Activated CD4-positive, alpha-beta T cell treated with anti-CD3 and anti-CD28 coated beads, Interleukin-2, amount 10 ng/mL, durations not matched to agents 24 days and 14 days (primary cell): Measurements from ENCODE around the gene WNT7B. TPM values are rescaled to one million over a fixed set of nuclear protein-coding genes. Genes with fewer than 3 reads are reported as not detected.

ENCODE experiments used
- DNase-seq: peaks from one replicate; pipeline ENCODE4 v3.0.0; 2022
- H3K27ac Mint-ChIP-seq: one replicate; pipeline ENCODE4 v1.8.0; 2022; ENCODE audit warnings: mild to moderate bottlenecking, mixed read lengths
- H3K27me3 Mint-ChIP-seq: one replicate; pipeline ENCODE4 v1.8.0; 2022; ENCODE audit warnings: mixed read lengths
- H3K36me3 Mint-ChIP-seq: one replicate; pipeline ENCODE4 v1.8.0; 2022; ENCODE audit warnings: low read depth, mild to moderate bottlenecking, mixed read lengths
- H3K4me1 Mint-ChIP-seq: one replicate; pipeline ENCODE4 v1.8.0; 2021; ENCODE audit warnings: mixed read lengths
- H3K4me3 Mint-ChIP-seq: one replicate; pipeline ENCODE4 v1.8.0; 2022; ENCODE audit warnings: mild to moderate bottlenecking, moderate library complexity, mixed read lengths
- H3K9me3 Mint-ChIP-seq: one replicate; pipeline ENCODE4 v1.8.0; 2021; ENCODE audit warnings: mixed read lengths
- intact Hi-C: fragments of 100-400 bp; cut with micrococcal nuclease; formaldehyde crosslinking; loops from one replicate; pipeline ENCODE4 v1.15.1; 2023
- total RNA-seq: library from RNA; stranded (reverse); gene quantifications from 2 replicates; pipeline ENCODE4 v1.2.3, GENCODE V29; 2022

Gene WNT7B
- total RNA-seq, 1 donor from 2014 or later = not detected

DNA sequence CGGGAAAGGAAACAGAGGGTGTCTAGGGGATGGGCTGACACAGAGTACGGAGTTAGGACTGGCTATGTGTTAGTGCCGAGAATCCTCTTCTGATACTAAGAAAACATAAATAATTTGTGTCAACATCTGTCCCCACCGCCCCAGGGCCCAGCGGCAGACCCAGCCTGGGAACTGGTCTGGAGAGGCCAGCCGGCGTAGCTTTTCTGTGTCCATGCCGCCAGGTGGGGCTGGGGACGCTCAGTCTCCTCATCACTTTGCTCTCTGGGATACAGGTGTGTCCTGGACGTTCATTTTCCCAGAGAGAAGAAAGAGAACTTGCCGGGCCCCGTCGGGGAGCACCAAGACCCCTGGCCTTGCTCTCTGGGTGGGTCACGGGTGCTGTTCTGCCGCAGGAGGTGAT, 54.7 kb downstream of the WNT7B start:
- Mint-ChIP-seq H3K27ac (no peak overlapping the region), H3K36me3 (no peaks in the 10 kb centered on the region), H3K9me3 (no peaks in the 10 kb centered on the region), H3K27me3 (no peaks in the 10 kb centered on the region), H3K4me3 (no peak overlapping the region), H3K4me1 (no peaks in the 10 kb centered on the region)
- intact Hi-C loops = no loop called here
- DNase-seq = no peak

DNA sequence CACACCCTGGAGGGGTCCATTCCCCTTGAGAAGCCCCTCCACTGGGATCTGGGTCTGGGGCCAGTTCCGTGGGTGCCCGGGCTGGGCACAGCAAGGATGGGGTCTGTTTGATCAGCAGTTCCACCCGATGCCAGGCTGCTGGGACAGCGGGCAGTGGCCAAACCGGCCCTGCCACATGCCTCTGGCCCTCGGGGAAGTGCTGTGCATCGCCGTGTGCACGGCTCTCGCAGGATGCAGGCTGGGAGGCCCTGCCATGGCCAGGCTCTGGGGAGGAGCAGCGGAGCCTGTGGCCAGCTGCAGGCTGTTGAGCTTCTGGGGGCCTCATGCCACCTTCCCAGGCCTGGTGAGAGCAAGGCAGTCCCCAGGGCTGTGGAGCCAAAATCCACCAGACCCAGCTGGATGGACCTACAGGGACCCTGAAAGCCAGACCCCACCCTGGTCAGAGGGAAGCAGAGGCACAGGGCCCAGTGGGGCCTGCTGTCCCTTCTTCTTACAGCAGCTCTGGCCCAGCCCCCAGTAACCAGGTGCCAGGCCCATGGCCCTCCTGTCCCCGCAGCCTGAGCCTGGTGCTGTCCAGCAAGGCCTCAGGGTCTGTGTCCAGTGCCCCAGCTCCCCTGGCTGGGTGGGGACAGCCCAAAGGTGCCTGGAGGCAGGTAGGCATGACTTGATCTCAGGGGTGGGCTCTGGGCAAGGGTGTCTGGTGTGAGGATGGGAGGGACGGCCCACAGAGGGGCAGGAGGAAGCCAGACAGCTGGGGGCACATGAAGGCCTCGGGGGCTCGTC, 57.3 kb downstream of the WNT7B start:
- Mint-ChIP-seq H3K27me3 (no peaks in the 10 kb centered on the region), H3K27ac (no peak overlapping the region), H3K36me3 (no peaks in the 10 kb centered on the region), H3K4me1 (no peaks in the 10 kb centered on the region), H3K9me3 (no peaks in the 10 kb centered on the region), H3K4me3 (no peak overlapping the region)
- DNase-seq = no peak
- intact Hi-C loops = no loop called here

DNA sequence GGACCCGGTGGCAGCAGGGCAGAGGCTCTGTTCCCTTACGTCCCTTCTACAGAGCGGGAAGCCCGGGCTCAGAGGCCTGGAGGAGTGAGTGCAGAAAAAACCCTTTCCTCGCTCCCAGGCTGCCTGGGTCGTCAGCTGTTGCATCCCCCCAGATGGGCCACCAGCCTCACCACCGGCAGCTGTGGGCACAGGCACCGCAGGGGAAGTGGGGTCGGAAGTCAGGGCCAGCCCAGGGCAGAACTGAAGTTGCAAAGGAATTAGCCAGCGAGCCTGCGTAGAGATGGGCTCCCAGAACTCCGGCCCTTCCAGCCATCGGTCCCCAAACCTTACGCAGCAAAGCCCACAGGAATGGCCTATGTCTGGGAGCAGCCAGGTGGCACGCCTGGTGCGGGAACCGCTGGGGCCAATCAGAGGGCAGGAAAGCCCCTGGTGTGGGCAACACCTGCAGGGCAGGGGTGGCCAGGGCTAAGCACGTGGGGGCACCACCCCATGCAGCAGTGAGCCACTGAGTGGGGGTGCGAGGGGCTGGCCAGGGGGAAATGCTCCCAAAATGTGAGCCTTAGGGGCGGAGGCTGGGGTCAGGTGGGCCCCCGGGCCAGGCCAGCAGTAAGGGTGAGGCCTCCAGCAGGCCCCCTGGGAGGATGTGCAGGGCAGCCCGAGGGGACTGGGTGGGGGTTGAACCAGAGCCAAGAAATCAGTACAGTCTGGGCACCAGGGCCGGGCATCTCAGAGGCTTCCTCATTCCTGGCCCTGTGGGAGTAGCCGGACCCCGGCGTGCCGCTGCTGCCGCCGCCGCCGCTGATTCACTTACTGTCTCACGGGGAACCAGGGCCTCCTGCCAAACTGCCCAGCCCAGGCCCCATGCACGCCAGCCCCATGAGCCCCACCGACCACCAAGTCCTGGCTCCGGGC, 58.2 kb downstream of the WNT7B start:
- Mint-ChIP-seq H3K27ac (no peak overlapping the region), H3K4me1 (no peaks in the 10 kb centered on the region), H3K27me3 (no peaks in the 10 kb centered on the region), H3K36me3 (no peaks in the 10 kb centered on the region), H3K9me3 (no peaks in the 10 kb centered on the region), H3K4me3 (no peak overlapping the region)
- intact Hi-C loops = no loop called here
- no peak for DNase-seq

DNA sequence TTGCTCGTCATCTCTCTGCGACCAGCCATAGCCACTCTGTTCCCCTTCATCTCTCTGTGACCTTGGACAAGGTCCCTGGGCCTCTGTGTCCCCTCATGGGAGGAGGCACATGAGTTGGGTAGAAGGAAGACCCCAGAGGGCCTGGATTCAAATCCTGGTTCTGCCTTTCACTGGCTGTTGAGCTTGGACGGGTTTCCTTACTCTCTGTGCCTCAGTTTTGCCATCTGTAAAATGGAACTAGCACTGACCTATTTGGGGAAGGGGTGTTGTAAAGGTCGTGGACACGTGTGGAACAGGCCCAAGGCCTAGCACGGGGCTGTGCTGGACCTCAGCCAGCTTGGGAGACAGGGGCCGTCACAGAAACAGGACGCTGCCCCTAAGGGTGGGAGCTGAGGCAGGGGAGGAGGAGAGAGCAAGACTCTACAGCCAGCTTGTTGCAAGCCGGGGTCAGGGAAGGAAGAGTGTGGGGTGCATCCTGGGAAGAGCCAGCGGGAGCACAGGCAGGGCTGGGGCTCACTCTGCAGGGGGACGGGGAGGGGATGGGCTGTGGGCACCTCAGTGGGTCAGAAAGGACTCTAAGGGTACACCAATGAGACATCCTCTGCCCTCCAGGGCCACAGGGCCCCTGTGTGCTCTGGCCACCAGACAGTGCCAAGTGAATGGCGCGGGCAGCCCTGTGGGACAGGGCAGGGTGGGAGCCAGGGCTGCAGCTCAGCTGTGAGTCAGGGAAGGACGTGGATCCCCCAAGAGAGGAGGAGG, 59.1 kb downstream of the WNT7B start:
- H3K9me3 Mint-ChIP-seq = no peaks in the 10 kb centered on the region
- intact Hi-C loops = no loop called here
- no peak overlapping the region for H3K4me3 Mint-ChIP-seq
- no peaks in the 10 kb centered on the region for H3K27me3 Mint-ChIP-seq
- H3K27ac Mint-ChIP-seq = no peak overlapping the region
- DNase-seq = no peak
- no peaks in the 10 kb centered on the region for H3K4me1 Mint-ChIP-seq
- H3K36me3 Mint-ChIP-seq = no peaks in the 10 kb centered on the region

DNA sequence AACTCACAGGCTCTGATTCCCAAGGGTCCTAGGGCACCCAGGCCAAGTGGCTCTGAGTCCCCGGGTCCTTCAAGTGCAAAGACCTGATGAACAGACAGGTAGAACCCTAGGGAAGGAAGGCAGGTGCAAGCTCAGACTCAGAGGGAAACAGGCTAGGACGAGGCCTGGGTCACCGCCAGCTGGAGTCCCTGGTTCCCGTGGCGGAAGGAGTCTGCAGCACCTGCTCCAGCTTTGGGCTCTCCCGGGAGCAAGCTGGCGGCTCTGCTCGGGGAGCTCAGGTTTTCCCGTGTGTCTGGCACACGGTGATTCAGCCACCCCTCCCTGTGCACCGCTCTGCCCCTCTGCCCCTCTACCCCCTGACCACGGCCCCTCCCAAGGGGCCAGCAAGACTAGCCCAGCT, 59.8 kb downstream of the WNT7B start:
- H3K4me1 Mint-ChIP-seq = no peaks in the 10 kb centered on the region
- no peak overlapping the region for H3K27ac Mint-ChIP-seq
- intact Hi-C loops = no loop called here
- no peaks in the 10 kb centered on the region for H3K9me3 Mint-ChIP-seq
- no peaks in the 10 kb centered on the region for H3K36me3 Mint-ChIP-seq
- H3K4me3 Mint-ChIP-seq = no peak overlapping the region
- no peak for DNase-seq
- no peaks in the 10 kb centered on the region for H3K27me3 Mint-ChIP-seq

DNA sequence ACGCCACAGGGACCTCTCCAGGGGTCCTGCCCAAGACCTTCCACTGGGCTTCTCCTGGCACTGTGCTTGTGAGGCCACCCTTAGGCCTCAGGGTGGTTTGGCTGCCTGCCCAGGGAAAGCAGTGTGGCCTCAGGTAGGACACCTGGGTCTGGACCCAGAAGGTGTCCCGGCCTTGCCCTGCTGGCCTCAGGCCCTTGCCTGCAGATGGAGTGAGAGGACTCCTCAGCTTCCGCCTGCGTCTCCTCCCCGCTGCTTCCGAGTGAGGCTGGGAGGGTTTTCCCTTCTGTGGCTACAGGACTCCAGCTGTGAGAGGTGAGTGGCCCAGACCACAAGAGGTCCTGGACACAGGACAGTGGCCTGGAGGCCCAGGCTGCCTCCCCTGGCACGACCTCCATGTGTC, 60.4 kb downstream of the WNT7B start:
- no peak overlapping the region for H3K4me3 Mint-ChIP-seq
- no peaks in the 10 kb centered on the region for H3K27me3 Mint-ChIP-seq
- intact Hi-C loops = no loop called here
- H3K9me3 Mint-ChIP-seq = no peaks in the 10 kb centered on the region
- H3K4me1 Mint-ChIP-seq = no peaks in the 10 kb centered on the region
- DNase-seq = no peak
- no peaks in the 10 kb centered on the region for H3K36me3 Mint-ChIP-seq
- no peak overlapping the region for H3K27ac Mint-ChIP-seq

DNA sequence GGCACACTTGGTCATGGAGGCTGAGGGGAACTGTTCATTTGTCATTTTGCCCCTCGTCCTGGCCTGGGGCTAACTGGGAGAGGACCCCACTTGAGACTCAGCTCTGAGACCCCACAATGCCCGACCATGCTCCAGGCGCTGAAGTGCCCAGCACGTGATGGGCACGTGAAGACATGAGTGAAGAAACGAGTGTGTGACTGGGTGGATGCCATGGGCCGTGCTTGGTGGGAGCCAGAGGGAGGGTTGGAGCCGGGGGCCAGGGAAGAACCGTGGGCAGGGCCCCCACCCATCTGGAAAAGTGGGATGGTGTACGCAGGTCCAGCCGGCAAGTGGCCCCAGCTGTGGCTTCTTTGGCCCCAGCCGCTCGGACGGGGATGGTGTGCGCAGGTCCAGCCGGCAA, 61.1 kb downstream of the WNT7B start:
- H3K4me3 Mint-ChIP-seq = no peak overlapping the region
- intact Hi-C loops = no loop called here
- no peaks in the 10 kb centered on the region for H3K36me3 Mint-ChIP-seq
- DNase-seq = no peak
- no peaks in the 10 kb centered on the region for H3K9me3 Mint-ChIP-seq
- H3K4me1 Mint-ChIP-seq = no peaks in the 10 kb centered on the region
- H3K27ac Mint-ChIP-seq = no peak overlapping the region
- no peaks in the 10 kb centered on the region for H3K27me3 Mint-ChIP-seq

DNA sequence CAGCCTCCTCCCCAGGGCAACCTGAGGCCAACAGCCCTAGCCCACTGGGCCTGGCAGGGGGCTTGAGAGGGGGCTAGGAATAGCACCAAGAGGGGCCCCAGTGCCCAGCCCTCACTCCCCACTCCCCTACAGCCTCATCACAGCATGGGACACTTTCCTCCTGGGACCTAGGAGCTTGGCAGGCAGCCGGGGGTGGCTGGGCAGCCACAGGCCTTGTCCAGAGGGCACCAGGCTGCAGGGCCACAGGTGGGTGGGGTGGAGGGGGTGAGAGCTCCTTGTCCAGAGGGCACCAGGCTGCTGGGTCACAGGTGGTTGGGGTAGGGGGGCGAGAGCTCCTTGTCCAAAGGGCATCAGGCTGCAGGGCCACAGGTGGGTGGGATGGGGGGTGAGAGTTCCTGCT, 61.8 kb downstream of the WNT7B start:
- Mint-ChIP-seq H3K36me3 (no peaks in the 10 kb centered on the region), H3K9me3 (no peaks in the 10 kb centered on the region), H3K27me3 (no peaks in the 10 kb centered on the region), H3K27ac (no peak overlapping the region), H3K4me3 (no peak overlapping the region), H3K4me1 (no peaks in the 10 kb centered on the region)
- intact Hi-C loops = no loop called here
- no peak for DNase-seq

DNA sequence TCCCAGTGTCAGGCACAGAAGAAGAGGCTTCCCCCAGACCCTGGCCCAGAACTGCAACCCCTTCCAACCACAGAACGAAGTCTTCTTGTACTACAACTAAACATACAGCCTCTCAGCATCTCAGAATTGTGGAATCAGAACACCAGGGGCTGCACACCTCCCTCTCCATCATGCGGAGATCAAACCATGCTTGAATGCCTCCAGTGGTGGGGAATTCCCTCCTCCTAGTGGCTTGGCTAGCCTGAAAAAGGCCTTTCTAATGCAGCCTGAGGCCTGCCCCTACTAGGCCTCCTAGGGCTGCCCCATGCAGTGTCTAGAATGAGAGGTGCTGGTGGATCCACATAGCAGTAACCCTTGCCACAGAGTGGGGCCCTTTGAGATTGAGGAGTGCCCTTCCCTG, 62.7 kb downstream of the WNT7B start:
- Mint-ChIP-seq H3K4me3 (no peak overlapping the region), H3K4me1 (no peaks in the 10 kb centered on the region), H3K27ac (no peak overlapping the region), H3K9me3 (no peaks in the 10 kb centered on the region), H3K36me3 (no peaks in the 10 kb centered on the region), H3K27me3 (no peaks in the 10 kb centered on the region)
- intact Hi-C loops = no loop called here
- no peak for DNase-seq

DNA sequence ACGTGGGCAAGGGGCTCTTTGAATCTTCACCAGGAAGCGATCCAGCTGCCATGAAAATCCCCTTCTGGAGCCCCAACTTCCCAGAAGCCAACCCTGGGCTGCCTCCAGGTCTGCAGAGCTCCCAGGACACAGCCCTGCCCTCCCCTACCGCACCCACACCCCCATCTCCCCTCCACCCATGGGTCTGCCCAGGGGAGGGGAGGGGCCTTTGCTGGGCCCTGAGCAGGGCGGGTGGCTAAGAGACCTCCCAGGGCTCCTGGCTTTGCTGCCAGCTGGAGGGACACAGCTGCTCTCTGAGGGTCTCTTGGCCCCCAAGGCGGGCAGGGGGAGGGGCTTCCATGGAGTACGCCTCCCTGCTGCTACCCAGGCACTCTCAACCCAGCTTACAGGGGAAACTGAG, 64.1 kb downstream of the WNT7B start:
- H3K4me3 Mint-ChIP-seq = no peak overlapping the region
- H3K36me3 Mint-ChIP-seq = no peaks in the 10 kb centered on the region
- no peaks in the 10 kb centered on the region for H3K4me1 Mint-ChIP-seq
- intact Hi-C loops = no loop called here
- H3K27ac Mint-ChIP-seq = no peak overlapping the region
- no peaks in the 10 kb centered on the region for H3K27me3 Mint-ChIP-seq
- DNase-seq = no peak
- no peaks in the 10 kb centered on the region for H3K9me3 Mint-ChIP-seq

DNA sequence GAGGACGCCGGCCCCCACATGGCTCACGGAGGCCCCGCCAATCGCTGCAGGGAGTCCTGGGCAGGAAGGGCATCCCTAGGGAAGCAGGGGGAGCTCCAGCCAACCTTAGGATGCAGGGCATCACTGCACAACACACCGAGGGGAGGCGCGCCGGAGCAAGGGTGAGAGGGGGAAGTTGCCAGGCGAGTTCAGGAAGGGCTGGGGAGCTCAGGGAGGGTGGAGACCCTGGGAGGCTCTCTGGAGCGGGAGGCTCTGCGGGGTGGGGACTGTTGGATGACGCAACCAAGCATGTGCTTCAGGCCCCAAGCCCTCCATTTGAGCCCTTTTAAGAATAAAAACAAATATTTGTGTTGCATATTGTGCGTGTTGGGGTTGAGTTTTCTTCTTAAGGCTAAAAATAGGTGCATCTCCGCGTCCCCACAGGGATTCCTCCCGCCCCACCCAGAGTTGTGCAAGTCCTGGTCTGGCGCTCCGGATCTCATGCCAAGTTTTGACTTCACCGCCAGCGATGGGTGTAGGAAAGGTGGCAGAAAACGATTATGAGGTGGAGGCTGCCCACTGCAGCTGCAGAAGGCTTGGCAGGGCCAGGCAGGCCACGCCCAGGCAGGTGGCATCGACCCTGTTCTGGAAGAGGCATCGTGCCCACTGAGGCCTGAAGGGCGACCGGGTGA, 65.2 kb downstream of the WNT7B start:
- no peaks in the 10 kb centered on the region for H3K4me1 Mint-ChIP-seq
- H3K27me3 Mint-ChIP-seq = no peaks in the 10 kb centered on the region
- intact Hi-C loops = no loop called here
- DNase-seq = no peak
- no peaks in the 10 kb centered on the region for H3K36me3 Mint-ChIP-seq
- no peaks in the 10 kb centered on the region for H3K9me3 Mint-ChIP-seq
- H3K4me3 Mint-ChIP-seq = no peak overlapping the region
- H3K27ac Mint-ChIP-seq = no peak overlapping the region

DNA sequence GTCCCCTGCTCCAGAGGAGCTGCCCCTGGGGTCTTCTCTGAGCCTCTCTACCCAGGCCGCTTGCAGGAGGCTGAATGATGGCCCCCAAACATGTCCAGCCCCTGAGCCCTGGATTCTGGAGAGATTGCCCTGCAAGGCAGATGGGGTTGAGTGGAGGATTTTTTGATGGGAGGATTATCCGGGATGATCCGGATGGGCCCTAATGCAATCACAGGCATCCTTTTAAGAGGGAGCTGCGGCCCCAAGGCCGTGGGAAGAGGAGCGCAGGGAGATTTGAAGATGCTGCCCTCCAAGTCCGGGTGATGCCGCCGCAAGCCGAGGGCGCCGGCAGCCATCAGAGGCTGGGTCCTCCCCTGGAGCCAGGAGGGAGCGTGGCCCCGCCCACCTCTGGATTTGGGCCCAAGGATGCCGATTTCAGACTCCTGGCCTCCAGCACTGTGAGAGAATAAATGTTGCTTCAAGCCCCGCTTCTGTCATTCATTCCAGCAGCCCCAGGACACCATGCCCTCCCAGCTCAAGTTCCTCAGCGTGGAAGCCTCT, 66.0 kb downstream of the WNT7B start:
- DNase-seq = no peak

DNA sequence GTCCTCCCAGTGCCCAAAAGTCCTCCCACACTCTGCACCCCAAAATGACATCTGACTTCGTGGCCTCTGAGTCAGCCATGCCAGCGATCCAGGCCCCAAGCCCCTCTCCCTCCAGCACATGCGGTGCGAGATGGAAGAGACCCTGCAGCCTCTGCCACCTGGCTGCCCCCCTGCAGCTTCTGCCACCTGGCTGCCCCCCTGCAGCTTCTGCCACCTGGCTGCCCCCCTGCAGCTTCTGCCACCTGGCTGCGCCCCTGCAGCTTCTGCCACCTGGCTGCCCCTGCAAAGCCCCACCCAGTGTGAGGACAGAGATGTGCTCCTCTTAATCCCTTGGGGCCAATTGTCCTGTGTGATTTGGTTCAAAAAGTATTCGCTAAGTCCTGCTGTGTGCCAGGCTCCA, 68.0 kb downstream of the WNT7B start:
- DNase-seq = no peak
- Mint-ChIP-seq H3K4me3 (no peak overlapping the region), H3K27me3 (peaks cover 8% of the 10 kb centered on the region), H3K27ac (no peak overlapping the region), H3K4me1 (no peaks in the 10 kb centered on the region), H3K36me3 (no peaks in the 10 kb centered on the region), H3K9me3 (no peaks in the 10 kb centered on the region)
- intact Hi-C loops = no loop called here

More for the DNA sequence above, 66.0 kb downstream of the WNT7B start:
- H3K9me3 Mint-ChIP-seq = no peaks in the 10 kb centered on the region
- H3K4me3 Mint-ChIP-seq = no peak overlapping the region
- H3K27ac Mint-ChIP-seq = no peak overlapping the region
- intact Hi-C loops = no loop called here
- H3K4me1 Mint-ChIP-seq = no peaks in the 10 kb centered on the region
- H3K27me3 Mint-ChIP-seq = no peaks in the 10 kb centered on the region
- no peaks in the 10 kb centered on the region for H3K36me3 Mint-ChIP-seq
